Stimulated activated CD8-positive, alpha-beta memory T cell treated with anti-CD3 and anti-CD28 coated beads, Interleukin-7, amount 100 ng/mL, for 4 hours (primary cell): Measurements from ENCODE around the gene SLC5A2.
"Not testable (repeated sequence)": the region's sequence is repeated elsewhere in the genome, so short reads cannot be mapped to it uniquely, and the experiment has no call there.

Experiments used
- DNase-seq, 2 donors: peaks; one replicate each; pipeline ENCODE4 v3.0.0-alpha.2; 2020; ENCODE audit warnings: low read depth in 2 of 2

The SLC5A2 gene

GRCh38 chr16:31483081-31483480, at the start of gene SLC5A2:
TSS of gene SLC5A2 (plus strand) at chr16:31483123. CDS start at chr16:31483137, 14 bp downstream.
- DNase-seq = no peak

GRCh38 chr16:31435341-31436220, 47.3 kb upstream of the SLC5A2 start:
- DNase-seq = no peak

GRCh38 chr16:31436221-31437045, 46.5 kb upstream of the SLC5A2 start:
- DNase-seq = no peak

GRCh38 chr16:31438414-31438813, 44.5 kb upstream of the SLC5A2 start:
- DNase-seq = no peak

- not testable (repeated sequence) for DNase-seq
Observed at GRCh38 chr16:31439023-31439422, 43.9 kb upstream of the SLC5A2 start.

GRCh38 chr16:31439519-31439918, 43.4 kb upstream of the SLC5A2 start:
- DNase-seq = no peak

- DNase-seq = no peak
Observed at GRCh38 chr16:31440516-31441184, 42.3 kb upstream of the SLC5A2 start.

GRCh38 chr16:31441956-31442355, 41.0 kb upstream of the SLC5A2 start:
- no peak for DNase-seq

- not testable (repeated sequence) for DNase-seq
Observed at GRCh38 chr16:31445931-31446330, 37.0 kb upstream of the SLC5A2 start.

- no peak for DNase-seq
Observed at GRCh38 chr16:31451201-31451600, 31.7 kb upstream of the SLC5A2 start.

GRCh38 chr16:31451681-31452351, 31.1 kb upstream of the SLC5A2 start:
- no peak for DNase-seq

- DNase-seq = no peak
Observed at GRCh38 chr16:31452631-31453106, 30.3 kb upstream of the SLC5A2 start.

- no peak for DNase-seq
Observed at GRCh38 chr16:31453255-31454204, 29.4 kb upstream of the SLC5A2 start.

GRCh38 chr16:31455601-31456314, 27.2 kb upstream of the SLC5A2 start:
- DNase-seq = no peak

GRCh38 chr16:31456988-31457360, 25.9 kb upstream of the SLC5A2 start:
- no peak for DNase-seq

- DNase-seq = peak; percentile 35 to 47
Observed at GRCh38 chr16:31458073-31458843, 24.7 kb upstream of the SLC5A2 start.

- peak; percentile 96 to 97 for DNase-seq
Observed at GRCh38 chr16:31458844-31459686, 23.9 kb upstream of the SLC5A2 start, which contains the start of gene ARMC5. TSS of gene ARMC5 (plus strand) at chr16:31459501. CDS start at chr16:31459525, 24 bp downstream.
